Transverse colon (tissue), 4 donors: ENCODE data around the gene MSI2.

Source experiments
- POLR2A ChIP-seq: fragments of 450-650 bp; IDR thresholded peaks from one replicate; pipeline ENCODE4 v1.6.1; 2016; ENCODE audit warnings: antibody characterized with exemption, mild to moderate bottlenecking, moderate library complexity
- POLR2AphosphoS5 ChIP-seq, 3 donors: sonication (generic); formaldehyde crosslinking; IDR thresholded peaks; one replicate each; pipeline ENCODE4 v1.6.1; 2016; ENCODE audit warnings: antibody characterized with exemption in 3 of 3
- TF ChIP-seq, protein P1 (sequence below), 5 experiments: fragments of 200-600 bp in 3 of 5; fragments of 450-650 bp in 2 of 5; sonication (generic) in 3 of 5; IDR thresholded peaks; 1 replicate in 2 of 5; 2 replicates in 3 of 5; pipeline ENCODE4 v1.5.1; 2016 to 2017; ENCODE audit warnings: antibody characterized with exemption in 5 of 5, inconsistent platforms in 3 of 5, mild to moderate bottlenecking in 2 of 5, moderate library complexity in 1 of 5

- TF ChIP-seq POLR2A (no peak), POLR2AphosphoS5 (IDR thresholded peaks at IDR 0.05) (peak; percentile 38 to 57 (median 39))
- TF ChIP-seq, protein P1, sequence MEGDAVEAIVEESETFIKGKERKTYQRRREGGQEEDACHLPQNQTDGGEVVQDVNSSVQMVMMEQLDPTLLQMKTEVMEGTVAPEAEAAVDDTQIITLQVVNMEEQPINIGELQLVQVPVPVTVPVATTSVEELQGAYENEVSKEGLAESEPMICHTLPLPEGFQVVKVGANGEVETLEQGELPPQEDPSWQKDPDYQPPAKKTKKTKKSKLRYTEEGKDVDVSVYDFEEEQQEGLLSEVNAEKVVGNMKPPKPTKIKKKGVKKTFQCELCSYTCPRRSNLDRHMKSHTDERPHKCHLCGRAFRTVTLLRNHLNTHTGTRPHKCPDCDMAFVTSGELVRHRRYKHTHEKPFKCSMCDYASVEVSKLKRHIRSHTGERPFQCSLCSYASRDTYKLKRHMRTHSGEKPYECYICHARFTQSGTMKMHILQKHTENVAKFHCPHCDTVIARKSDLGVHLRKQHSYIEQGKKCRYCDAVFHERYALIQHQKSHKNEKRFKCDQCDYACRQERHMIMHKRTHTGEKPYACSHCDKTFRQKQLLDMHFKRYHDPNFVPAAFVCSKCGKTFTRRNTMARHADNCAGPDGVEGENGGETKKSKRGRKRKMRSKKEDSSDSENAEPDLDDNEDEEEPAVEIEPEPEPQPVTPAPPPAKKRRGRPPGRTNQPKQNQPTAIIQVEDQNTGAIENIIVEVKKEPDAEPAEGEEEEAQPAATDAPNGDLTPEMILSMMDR (IDR thresholded peaks at IDR 0.05) = no peak
These were observed 285.4 kb downstream of the MSI2 start for GRCh38 chr17:57541472-57542394.
